HepG2 (cell line): ENCODE results near the gene TMEM225B. TPM values are rescaled to one million over a fixed set of nuclear protein-coding genes. Genes with fewer than 3 reads are reported as not detected.

ENCODE experiments used
- AGO1 ChIP-seq: fragments of 200-400 bp; formaldehyde crosslinking; IDR thresholded peaks from 2 replicates; pipeline ENCODE4 v1.6.1; 2017; ENCODE audit warnings: mild to moderate bottlenecking, low read depth, low read length, moderate library complexity; ENCODE audit not compliant: poor library complexity, severe bottlenecking
- BRD4 ChIP-seq: sonication (generic); formaldehyde crosslinking; IDR thresholded peaks from 2 replicates; pipeline ENCODE4 v1.4.0; 2020; ENCODE audit warnings: missing genetic modification reagents
- DNMT3B ChIP-seq: conservative IDR thresholded peaks from 2 replicates; pipeline ENCODE4 v1.6.1; 2016; ENCODE audit warnings: missing biosample characterization, control low read depth
- GTF2F1 ChIP-seq: fragments of 150-350 bp; IDR thresholded peaks from 2 replicates; pipeline ENCODE4 v1.6.1; 2014; ENCODE audit warnings: low read length
- NFATC3 ChIP-seq: sonication (generic); formaldehyde crosslinking; IDR thresholded peaks from 2 replicates; pipeline ENCODE4 v1.5.1; 2020; ENCODE audit warnings: mild to moderate bottlenecking, missing genetic modification reagents
- PCBP1 ChIP-seq: fragments of 200-400 bp; formaldehyde crosslinking; IDR thresholded peaks from 2 replicates; pipeline ENCODE4 v1.6.1; 2017; ENCODE audit warnings: mild to moderate bottlenecking, low read depth, low read length, borderline replicate concordance
- RARA ChIP-seq: IDR thresholded peaks from 2 replicates; pipeline ENCODE4 v1.6.1; 2016; ENCODE audit warnings: missing genetic modification reagents, missing compliant biosample characterization
- RFXANK ChIP-seq: IDR thresholded peaks from 2 replicates; pipeline ENCODE4 v1.6.1; 2016
- SIN3A ChIP-seq: IDR thresholded peaks from 2 replicates; pipeline ENCODE4 v1.6.1; 2011; ENCODE audit warnings: low read depth, mild to moderate bottlenecking, control low read depth, low read length, borderline replicate concordance
- SNRNP70 ChIP-seq: fragments of 200-400 bp; formaldehyde crosslinking; IDR thresholded peaks from 2 replicates; pipeline ENCODE4 v1.6.1; 2017; ENCODE audit warnings: mild to moderate bottlenecking, low read depth, low read length, moderate library complexity
- TEAD2 ChIP-seq: sonication (generic); formaldehyde crosslinking; IDR thresholded peaks from 2 replicates; pipeline ENCODE4 v1.9.0; 2021; ENCODE audit warnings: missing genetic modification reagents
- XRCC5 ChIP-seq: fragments of 200-400 bp; formaldehyde crosslinking; optimal IDR thresholded peaks from 2 replicates; pipeline ENCODE3; 2017; ENCODE audit warnings: mild to moderate bottlenecking, low read length
- ZEB1 ChIP-seq: IDR thresholded peaks from 2 replicates; pipeline ENCODE4 v1.6.1; 2012; ENCODE audit warnings: mild to moderate bottlenecking, low read depth, inconsistent platforms; ENCODE audit not compliant: insufficient replicate concordance
- ZNF136 ChIP-seq: sonication (generic); formaldehyde crosslinking; IDR thresholded peaks from 2 replicates; pipeline ENCODE4 v1.8.1; 2022; ENCODE audit warnings: low read depth, mild to moderate bottlenecking, moderate library complexity, missing genetic modification reagents
- ZNF24 ChIP-seq: fragments of 450-650 bp; IDR thresholded peaks from 2 replicates; pipeline ENCODE4 v1.6.1; 2017; ENCODE audit warnings: antibody characterized with exemption, mild to moderate bottlenecking
- ZNF556 ChIP-seq: sonication (generic); formaldehyde crosslinking; IDR thresholded peaks from 2 replicates; pipeline ENCODE4 v1.4.0; 2020; ENCODE audit warnings: mild to moderate bottlenecking, missing genetic modification reagents, borderline replicate concordance
- ZNF670 ChIP-seq: sonication (generic); formaldehyde crosslinking; IDR thresholded peaks from 2 replicates; pipeline ENCODE4 v1.8.0; 2022; ENCODE audit warnings: mild to moderate bottlenecking, missing genetic modification reagents, borderline replicate concordance
- polyA plus RNA-seq, 8 experiments: library from polyadenylated mRNA; depleted of rRNA in 3 of 8; stranded (reverse) in 7 of 8; unstranded in 1 of 8; fragments of >200 nt; fragmentation: Illumina TruSeq in 4 of 8; extraction: Trizol in 4 of 8; gene quantifications; 2 replicates each; pipeline versions ENCODE4 v1.2.1 to v1.2.3, GENCODE V29; 2011 to 2016; ENCODE audit warnings: low read depth in 4 of 8, missing spikeins in 1 of 8, mixed read lengths in 1 of 8; ENCODE audit not compliant: insufficient read depth in 1 of 8
- total RNA-seq, 5 experiments: library from RNA; depleted of rRNA; stranded (reverse); fragments of >200 nt; fragmentation: Illumina TruSeq; extraction: Trizol; gene quantifications; 2 replicates each; pipeline ENCODE4 v1.2.3, GENCODE V29; 2016; ENCODE audit warnings: low read depth in 1 of 5
- TF ChIP-seq, protein P1 (sequence below): IDR thresholded peaks from 2 replicates; pipeline ENCODE4 v1.6.1; 2012; ENCODE audit warnings: inconsistent platforms
- TF ChIP-seq, protein P2 (sequence below): sonication (generic); formaldehyde crosslinking; IDR thresholded peaks from 2 replicates; pipeline ENCODE4 v1.8.0; 2022; ENCODE audit warnings: mild to moderate bottlenecking, missing genetic modification reagents, borderline replicate concordance
- TF ChIP-seq, protein P3 (sequence below): sonication (generic); formaldehyde crosslinking; IDR thresholded peaks from 2 replicates; pipeline ENCODE4 v1.5.0; 2020; ENCODE audit warnings: mild to moderate bottlenecking, missing genetic modification reagents, borderline replicate concordance

TMEM225B gene
- total and polyA plus RNA-seq, 2 of the 13 experiments (the other 11 are each of a cell fraction or from before 2014, with no cell fraction given) = 0.78 to 0.95 TPM

- TF ChIP-seq SNRNP70 (no peak), XRCC5 (peak; percentile 56), AGO1 (peak; percentile 49), ZNF556 (CRISPR knock-in tag) (no peak), ZNF670 (CRISPR knock-in tag) (peak; percentile 73; the same call in 1 of the 2 replicates), RARA (CRISPR knock-in tag) (no peak), GTF2F1 (no peak), DNMT3B (CRISPR knock-in tag) (0 out of 2 replicates have a peak, but pooled peaks have one; percentile 24), BRD4 (CRISPR knock-in tag) (no peak), ZNF136 (CRISPR knock-in tag) (0 out of 2 replicates have a peak, but pooled peaks have one; percentile 53), TEAD2 (CRISPR knock-in tag) (no peak), NFATC3 (CRISPR knock-in tag) (no peak; the same call in 1 of the 2 replicates), RFXANK (CRISPR knock-in tag) (peak; percentile 60; the same call in 1 of the 2 replicates), ZNF24 (no peak), SIN3A (peak; percentile 71; the same call in 1 of the 2 replicates), ZEB1 (no peak), PCBP1 (0 out of 2 replicates have a peak, but pooled peaks have one; percentile 63)
- TF ChIP-seq, protein P1, sequence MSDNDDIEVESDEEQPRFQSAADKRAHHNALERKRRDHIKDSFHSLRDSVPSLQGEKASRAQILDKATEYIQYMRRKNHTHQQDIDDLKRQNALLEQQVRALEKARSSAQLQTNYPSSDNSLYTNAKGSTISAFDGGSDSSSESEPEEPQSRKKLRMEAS = peak; percentile 58
- TF ChIP-seq, protein P2, sequence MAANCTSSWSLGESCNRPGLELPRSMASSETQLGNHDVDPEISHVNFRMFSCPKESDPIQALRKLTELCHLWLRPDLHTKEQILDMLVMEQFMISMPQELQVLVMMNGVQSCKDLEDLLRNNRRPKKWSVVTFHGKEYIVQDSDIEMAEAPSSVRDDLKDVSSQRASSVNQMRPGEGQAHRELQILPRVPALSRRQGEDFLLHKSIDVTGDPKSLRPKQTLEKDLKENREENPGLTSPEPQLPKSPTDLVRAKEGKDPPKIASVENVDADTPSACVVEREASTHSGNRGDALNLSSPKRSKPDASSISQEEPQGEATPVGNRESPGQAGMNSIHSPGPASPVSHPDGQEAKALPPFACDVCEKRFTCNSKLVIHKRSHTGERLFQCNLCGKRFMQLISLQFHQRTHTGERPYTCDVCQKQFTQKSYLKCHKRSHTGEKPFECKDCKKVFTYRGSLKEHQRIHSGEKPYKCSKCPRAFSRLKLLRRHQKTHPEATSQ (CRISPR knock-in tag) = peak; percentile 27; the same call in 1 of the 2 replicates
- TF ChIP-seq, protein P3, sequence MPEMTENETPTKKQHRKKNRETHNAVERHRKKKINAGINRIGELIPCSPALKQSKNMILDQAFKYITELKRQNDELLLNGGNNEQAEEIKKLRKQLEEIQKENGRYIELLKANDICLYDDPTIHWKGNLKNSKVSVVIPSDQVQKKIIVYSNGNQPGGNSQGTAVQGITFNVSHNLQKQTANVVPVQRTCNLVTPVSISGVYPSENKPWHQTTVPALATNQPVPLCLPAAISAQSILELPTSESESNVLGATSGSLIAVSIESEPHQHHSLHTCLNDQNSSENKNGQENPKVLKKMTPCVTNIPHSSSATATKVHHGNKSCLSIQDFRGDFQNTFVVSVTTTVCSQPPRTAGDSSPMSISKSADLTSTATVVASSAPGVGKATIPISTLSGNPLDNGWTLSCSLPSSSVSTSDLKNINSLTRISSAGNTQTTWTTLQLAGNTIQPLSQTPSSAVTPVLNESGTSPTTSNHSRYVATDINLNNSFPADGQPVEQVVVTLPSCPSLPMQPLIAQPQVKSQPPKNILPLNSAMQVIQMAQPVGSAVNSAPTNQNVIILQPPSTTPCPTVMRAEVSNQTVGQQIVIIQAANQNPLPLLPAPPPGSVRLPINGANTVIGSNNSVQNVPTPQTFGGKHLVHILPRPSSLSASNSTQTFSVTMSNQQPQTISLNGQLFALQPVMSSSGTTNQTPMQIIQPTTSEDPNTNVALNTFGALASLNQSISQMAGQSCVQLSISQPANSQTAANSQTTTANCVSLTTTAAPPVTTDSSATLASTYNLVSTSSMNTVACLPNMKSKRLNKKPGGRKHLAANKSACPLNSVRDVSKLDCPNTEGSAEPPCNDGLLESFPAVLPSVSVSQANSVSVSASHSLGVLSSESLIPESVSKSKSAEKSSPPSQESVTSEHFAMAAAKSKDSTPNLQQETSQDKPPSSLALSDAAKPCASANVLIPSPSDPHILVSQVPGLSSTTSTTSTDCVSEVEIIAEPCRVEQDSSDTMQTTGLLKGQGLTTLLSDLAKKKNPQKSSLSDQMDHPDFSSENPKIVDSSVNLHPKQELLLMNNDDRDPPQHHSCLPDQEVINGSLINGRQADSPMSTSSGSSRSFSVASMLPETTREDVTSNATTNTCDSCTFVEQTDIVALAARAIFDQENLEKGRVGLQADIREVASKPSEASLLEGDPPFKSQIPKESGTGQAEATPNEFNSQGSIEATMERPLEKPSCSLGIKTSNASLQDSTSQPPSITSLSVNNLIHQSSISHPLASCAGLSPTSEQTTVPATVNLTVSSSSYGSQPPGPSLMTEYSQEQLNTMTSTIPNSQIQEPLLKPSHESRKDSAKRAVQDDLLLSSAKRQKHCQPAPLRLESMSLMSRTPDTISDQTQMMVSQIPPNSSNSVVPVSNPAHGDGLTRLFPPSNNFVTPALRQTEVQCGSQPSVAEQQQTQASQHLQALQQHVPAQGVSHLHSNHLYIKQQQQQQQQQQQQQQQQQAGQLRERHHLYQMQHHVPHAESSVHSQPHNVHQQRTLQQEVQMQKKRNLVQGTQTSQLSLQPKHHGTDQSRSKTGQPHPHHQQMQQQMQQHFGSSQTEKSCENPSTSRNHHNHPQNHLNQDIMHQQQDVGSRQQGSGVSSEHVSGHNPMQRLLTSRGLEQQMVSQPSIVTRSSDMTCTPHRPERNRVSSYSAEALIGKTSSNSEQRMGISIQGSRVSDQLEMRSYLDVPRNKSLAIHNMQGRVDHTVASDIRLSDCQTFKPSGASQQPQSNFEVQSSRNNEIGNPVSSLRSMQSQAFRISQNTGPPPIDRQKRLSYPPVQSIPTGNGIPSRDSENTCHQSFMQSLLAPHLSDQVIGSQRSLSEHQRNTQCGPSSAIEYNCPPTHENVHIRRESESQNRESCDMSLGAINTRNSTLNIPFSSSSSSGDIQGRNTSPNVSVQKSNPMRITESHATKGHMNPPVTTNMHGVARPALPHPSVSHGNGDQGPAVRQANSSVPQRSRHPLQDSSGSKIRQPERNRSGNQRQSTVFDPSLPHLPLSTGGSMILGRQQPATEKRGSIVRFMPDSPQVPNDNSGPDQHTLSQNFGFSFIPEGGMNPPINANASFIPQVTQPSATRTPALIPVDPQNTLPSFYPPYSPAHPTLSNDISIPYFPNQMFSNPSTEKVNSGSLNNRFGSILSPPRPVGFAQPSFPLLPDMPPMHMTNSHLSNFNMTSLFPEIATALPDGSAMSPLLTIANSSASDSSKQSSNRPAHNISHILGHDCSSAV (CRISPR knock-in tag) = 0 out of 2 replicates have a peak, but pooled peaks have one; percentile 65
Measured at GRCh38 chr7:99558306-99559174, 39.5 kb upstream of the TMEM225B start, which contains the start of gene ZNF655 (continued).
